ENCODE measurements around the gene GPHA2. TPM values are rescaled to one million over a fixed set of nuclear protein-coding genes. Genes with fewer than 3 reads are reported as not detected.

GPHA2 gene
- total and polyA plus RNA-seq, 2 of the 13 experiments (the other 11 are each of a cell fraction or from before 2014, with no cell fraction given): 13.0 to 19.1 TPM

- TF ChIP-seq TRIM24 (CRISPR knock-in tag; IDR thresholded peaks at IDR 0.05) (no peak), DNMT1 (CRISPR knock-in tag; IDR thresholded peaks at IDR 0.05) (peak; percentile 78; the same call in 1 of the 2 replicates), ZBTB7A (CRISPR knock-in tag; IDR thresholded peaks at IDR 0.05) (peak; percentile 96), TOE1 (CRISPR knock-in tag; IDR thresholded peaks at IDR 0.05) (no peak; the same call in 1 of the 2 replicates), RARA (CRISPR knock-in tag; IDR thresholded peaks at IDR 0.05) (peak; percentile 98), RAD21 (CRISPR knock-in tag; IDR thresholded peaks at IDR 0.05) (peak; percentile 94), TRAFD1 (CRISPR knock-in tag; IDR thresholded peaks at IDR 0.05; ENCODE audit: borderline replicate concordance) (peak; percentile 95; the same call in 1 of the 2 replicates), CAMTA2 (CRISPR knock-in tag; IDR thresholded peaks at IDR 0.05; ENCODE audit: borderline replicate concordance) (peak; percentile 61; the same call in 1 of the 2 replicates), HMGXB4 (CRISPR knock-in tag; IDR thresholded peaks at IDR 0.05; ENCODE audit: borderline replicate concordance in 1 of 2, low read depth in 1 of 2) (peak; percentile 94), NFYB (CRISPR knock-in tag; IDR thresholded peaks at IDR 0.05) (no peak), HOXA7 (CRISPR knock-in tag; IDR thresholded peaks at IDR 0.05) (no peak), ONECUT2 (CRISPR knock-in tag; IDR thresholded peaks at IDR 0.05) (no peak), ZIK1 (CRISPR knock-in tag; IDR thresholded peaks at IDR 0.05; ENCODE audit: borderline replicate concordance, low read depth) (no peak), RFXAP (CRISPR knock-in tag; IDR thresholded peaks at IDR 0.05; ENCODE audit: borderline replicate concordance) (peak; percentile 48; the same call in 1 of the 2 replicates), ZNF143 (CRISPR knock-in tag; IDR thresholded peaks at IDR 0.05) (peak; percentile 53; the same call in 1 of the 2 replicates), ZFYVE20 (CRISPR knock-in tag; IDR thresholded peaks at IDR 0.05; ENCODE audit: borderline replicate concordance, low read depth) (no peak), MXD1 (CRISPR knock-in tag; IDR thresholded peaks at IDR 0.05) (peak; percentile 54)
- TF ChIP-seq, protein P1, sequence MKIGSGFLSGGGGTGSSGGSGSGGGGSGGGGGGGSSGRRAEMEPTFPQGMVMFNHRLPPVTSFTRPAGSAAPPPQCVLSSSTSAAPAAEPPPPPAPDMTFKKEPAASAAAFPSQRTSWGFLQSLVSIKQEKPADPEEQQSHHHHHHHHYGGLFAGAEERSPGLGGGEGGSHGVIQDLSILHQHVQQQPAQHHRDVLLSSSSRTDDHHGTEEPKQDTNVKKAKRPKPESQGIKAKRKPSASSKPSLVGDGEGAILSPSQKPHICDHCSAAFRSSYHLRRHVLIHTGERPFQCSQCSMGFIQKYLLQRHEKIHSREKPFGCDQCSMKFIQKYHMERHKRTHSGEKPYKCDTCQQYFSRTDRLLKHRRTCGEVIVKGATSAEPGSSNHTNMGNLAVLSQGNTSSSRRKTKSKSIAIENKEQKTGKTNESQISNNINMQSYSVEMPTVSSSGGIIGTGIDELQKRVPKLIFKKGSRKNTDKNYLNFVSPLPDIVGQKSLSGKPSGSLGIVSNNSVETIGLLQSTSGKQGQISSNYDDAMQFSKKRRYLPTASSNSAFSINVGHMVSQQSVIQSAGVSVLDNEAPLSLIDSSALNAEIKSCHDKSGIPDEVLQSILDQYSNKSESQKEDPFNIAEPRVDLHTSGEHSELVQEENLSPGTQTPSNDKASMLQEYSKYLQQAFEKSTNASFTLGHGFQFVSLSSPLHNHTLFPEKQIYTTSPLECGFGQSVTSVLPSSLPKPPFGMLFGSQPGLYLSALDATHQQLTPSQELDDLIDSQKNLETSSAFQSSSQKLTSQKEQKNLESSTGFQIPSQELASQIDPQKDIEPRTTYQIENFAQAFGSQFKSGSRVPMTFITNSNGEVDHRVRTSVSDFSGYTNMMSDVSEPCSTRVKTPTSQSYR (CRISPR knock-in tag; IDR thresholded peaks at IDR 0.05; ENCODE audit: borderline replicate concordance): peak; percentile 73
- TF ChIP-seq, protein P2, sequence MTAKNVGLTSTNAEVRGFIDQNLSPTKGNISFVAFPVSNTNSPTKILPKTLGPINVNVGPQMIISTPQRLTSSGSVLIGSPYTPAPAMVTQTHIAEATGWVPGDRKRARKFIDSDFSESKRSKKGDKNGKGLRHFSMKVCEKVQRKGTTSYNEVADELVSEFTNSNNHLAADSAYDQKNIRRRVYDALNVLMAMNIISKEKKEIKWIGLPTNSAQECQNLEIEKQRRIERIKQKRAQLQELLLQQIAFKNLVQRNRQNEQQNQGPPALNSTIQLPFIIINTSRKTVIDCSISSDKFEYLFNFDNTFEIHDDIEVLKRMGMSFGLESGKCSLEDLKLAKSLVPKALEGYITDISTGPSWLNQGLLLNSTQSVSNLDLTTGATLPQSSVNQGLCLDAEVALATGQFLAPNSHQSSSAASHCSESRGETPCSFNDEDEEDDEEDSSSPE (CRISPR knock-in tag; IDR thresholded peaks at IDR 0.05): peak; percentile 43; the same call in 1 of the 2 replicates
- TF ChIP-seq, protein P3, sequence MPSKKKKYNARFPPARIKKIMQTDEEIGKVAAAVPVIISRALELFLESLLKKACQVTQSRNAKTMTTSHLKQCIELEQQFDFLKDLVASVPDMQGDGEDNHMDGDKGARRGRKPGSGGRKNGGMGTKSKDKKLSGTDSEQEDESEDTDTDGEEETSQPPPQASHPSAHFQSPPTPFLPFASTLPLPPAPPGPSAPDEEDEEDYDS (CRISPR knock-in tag; IDR thresholded peaks at IDR 0.05): peak; percentile 42; the same call in 1 of the 2 replicates
Measured at GRCh38 chr11:64894070-64894811, 41.5 kb downstream of the GPHA2 start (continued).

Measured in HepG2 (cell line).